A673 (cell line): ENCODE results near the gene RPTOR. TPM values are rescaled to one million over a fixed set of nuclear protein-coding genes. Genes with fewer than 3 reads are reported as not detected.

Experiments
- BruUV-seq: library from RNA; stranded (reverse); fragments of 400-500 nt; replicated peaks from 2 replicates; lab custom pipeline; 2021; lab: Mats Ljungman, UMichigan
- CTCF ChIA-PET: fragments of 300-600 bp; sonication (Branson Sonifier 250); formaldehyde crosslinking; loops from one replicate; lab custom pipeline; 2022; ENCODE audit warnings: antibody characterized with exemption; lab: Charles Lee
- POLR2A ChIA-PET: fragments of 300-600 bp; sonication (Branson Sonifier 250); formaldehyde crosslinking; loops from one replicate; lab custom pipeline; 2022; ENCODE audit warnings: antibody characterized with exemption; ENCODE audit not compliant: low non-redundant PET; lab: Charles Lee
- DNase-seq: peaks from one replicate; pipeline ENCODE4 v3.0.0-alpha.2; 2015; ENCODE audit warnings: low spot score
- H3K27ac ChIP-seq: fragments of 200-600 bp; sonication (generic); 2 replicates; pipeline ENCODE4 v1.5.1; 2016; ENCODE audit warnings: mixed run types, low read depth, mild to moderate bottlenecking, mixed read lengths, antibody characterized with exemption, low read length; ENCODE audit not compliant: poor library complexity, severe bottlenecking
- H3K27me3 ChIP-seq: fragments of 200-600 bp; sonication (generic); replicated peaks from 2 replicates; pipeline ENCODE4 v1.6.1; 2017; ENCODE audit warnings: mixed run types, low read depth, mild to moderate bottlenecking, mixed read lengths, antibody characterized with exemption, low read length; ENCODE audit not compliant: insufficient read depth, poor library complexity
- H3K36me3 ChIP-seq: fragments of 200-600 bp; sonication (generic); 2 replicates; pipeline ENCODE4 v1.6.1; 2016; ENCODE audit warnings: mixed run types, mild to moderate bottlenecking, mixed read lengths, antibody characterized with exemption, low read length; ENCODE audit not compliant: insufficient read depth, poor library complexity, severe bottlenecking
- H3K4me1 ChIP-seq: fragments of 200-600 bp; sonication (generic); 2 replicates; pipeline ENCODE4 v1.6.1; 2017; ENCODE audit warnings: mixed run types, mild to moderate bottlenecking, mixed read lengths, antibody characterized with exemption, low read length; ENCODE audit not compliant: insufficient read depth, poor library complexity, severe bottlenecking
- H3K4me3 ChIP-seq: fragments of 200-600 bp; sonication (generic); 2 replicates; pipeline ENCODE4 v1.5.1; 2016; ENCODE audit warnings: low read depth, mixed run types, mild to moderate bottlenecking, mixed read lengths, low read length; ENCODE audit not compliant: poor library complexity, severe bottlenecking
- H3K9me3 ChIP-seq: fragments of 200-600 bp; sonication (generic); 2 replicates; pipeline ENCODE4 v1.6.1; 2016; ENCODE audit warnings: mixed run types, low read depth, mild to moderate bottlenecking, mixed read lengths, antibody characterized with exemption, low read length; ENCODE audit not compliant: poor library complexity, severe bottlenecking
- EZH2 ChIP-seq: fragments of 200-600 bp; sonication (generic); IDR thresholded peaks from 2 replicates; pipeline ENCODE4 v1.6.1; 2017; ENCODE audit warnings: borderline replicate concordance, low read depth, mild to moderate bottlenecking, mixed read lengths, antibody characterized with exemption, low read length; ENCODE audit not compliant: poor library complexity, severe bottlenecking
- intact Hi-C: fragments of 100-400 bp; cut with micrococcal nuclease; formaldehyde crosslinking; loops from one replicate; pipeline ENCODE4 v1.10.0; 2022; ENCODE audit not compliant: unreplicated experiment
- total RNA-seq: library from RNA; stranded (reverse); gene quantifications from 2 replicates; pipeline ENCODE4 v1.2.3, GENCODE V29; 2021
- TF ChIP-seq, protein P1 (sequence below): fragments of 300-800, 200-600 bp; sonication (generic); conservative IDR thresholded peaks from 2 replicates; pipeline ENCODE4 v1.5.1; 2017; ENCODE audit warnings: low read depth, mild to moderate bottlenecking, antibody characterized with exemption, low read length, moderate library complexity, mixed read lengths

RPTOR gene
- total RNA-seq, 1 experiment from 2014 or later: 55.2 TPM

GRCh38 chr17:80771612-80772005 lies 227.0 kb downstream of the RPTOR start:
- CTCF ChIA-PET: no interaction called here
- Histone ChIP-seq H3K27ac (no peak overlapping the region), H3K4me1 (no peaks in the 10 kb centered on the region), H3K27me3 (no peaks in the 10 kb centered on the region), H3K4me3 (no peak overlapping the region), H3K9me3 (no peaks in the 10 kb centered on the region), H3K36me3 (no peaks in the 10 kb centered on the region)
- no peak for TF ChIP-seq EZH2
- TF ChIP-seq, protein P1, sequence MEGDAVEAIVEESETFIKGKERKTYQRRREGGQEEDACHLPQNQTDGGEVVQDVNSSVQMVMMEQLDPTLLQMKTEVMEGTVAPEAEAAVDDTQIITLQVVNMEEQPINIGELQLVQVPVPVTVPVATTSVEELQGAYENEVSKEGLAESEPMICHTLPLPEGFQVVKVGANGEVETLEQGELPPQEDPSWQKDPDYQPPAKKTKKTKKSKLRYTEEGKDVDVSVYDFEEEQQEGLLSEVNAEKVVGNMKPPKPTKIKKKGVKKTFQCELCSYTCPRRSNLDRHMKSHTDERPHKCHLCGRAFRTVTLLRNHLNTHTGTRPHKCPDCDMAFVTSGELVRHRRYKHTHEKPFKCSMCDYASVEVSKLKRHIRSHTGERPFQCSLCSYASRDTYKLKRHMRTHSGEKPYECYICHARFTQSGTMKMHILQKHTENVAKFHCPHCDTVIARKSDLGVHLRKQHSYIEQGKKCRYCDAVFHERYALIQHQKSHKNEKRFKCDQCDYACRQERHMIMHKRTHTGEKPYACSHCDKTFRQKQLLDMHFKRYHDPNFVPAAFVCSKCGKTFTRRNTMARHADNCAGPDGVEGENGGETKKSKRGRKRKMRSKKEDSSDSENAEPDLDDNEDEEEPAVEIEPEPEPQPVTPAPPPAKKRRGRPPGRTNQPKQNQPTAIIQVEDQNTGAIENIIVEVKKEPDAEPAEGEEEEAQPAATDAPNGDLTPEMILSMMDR: no peak
- BruUV-seq: no TSS peak
- intact Hi-C loops: no loop called here
- no peak for DNase-seq
- POLR2A ChIA-PET: no interaction called here

DNA sequence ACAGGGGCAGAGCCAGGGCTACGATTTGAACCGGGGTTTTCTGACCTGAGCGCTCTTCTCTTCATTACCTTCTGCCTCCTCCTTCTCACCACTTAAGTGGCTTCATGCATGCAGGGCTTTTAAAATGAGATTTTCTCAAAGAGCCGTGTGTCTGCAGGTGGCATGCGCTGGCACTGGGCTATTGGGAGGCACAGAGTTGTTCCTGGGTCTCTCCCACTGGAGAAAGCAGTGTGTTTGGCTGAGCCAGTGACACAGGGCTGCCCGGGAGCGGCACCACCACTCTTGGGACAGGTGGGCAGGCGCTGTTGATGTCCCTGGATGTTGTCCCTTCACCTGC lies 228.2 kb downstream of the RPTOR start:
- DNase-seq: no peak
- no peak overlapping the region for H3K27ac ChIP-seq

GRCh38 chr17:80773243-80773991 lies 228.8 kb downstream of the RPTOR start:
- Histone ChIP-seq H3K27me3 (no peaks in the 10 kb centered on the region), H3K9me3 (no peaks in the 10 kb centered on the region), H3K4me3 (no peak overlapping the region), H3K4me1 (peaks cover 10% of the 10 kb centered on the region), H3K36me3 (no peaks in the 10 kb centered on the region), H3K27ac (no peak overlapping the region)
- intact Hi-C loops: no loop called here
- CTCF ChIA-PET: no interaction called here
- no TSS peak for BruUV-seq
- POLR2A ChIA-PET: no interaction called here
- TF ChIP-seq, protein P1: 0 out of 2 replicates have a peak, but pooled peaks have one; percentile 17
- no peak for TF ChIP-seq EZH2
- no peak for DNase-seq

More for the DNA sequence above, 228.2 kb downstream of the RPTOR start:
- H3K9me3 ChIP-seq: no peaks in the 10 kb centered on the region
- ChIA-PET CTCF (no interaction called here), POLR2A (no interaction called here)
- peaks cover 10% of the 10 kb centered on the region for H3K4me1 ChIP-seq
- H3K36me3 ChIP-seq: no peaks in the 10 kb centered on the region
- BruUV-seq: no TSS peak
- intact Hi-C loops: no loop called here
- H3K4me3 ChIP-seq: no peak overlapping the region
- TF ChIP-seq, protein P1: no peak
- no peak for TF ChIP-seq EZH2
- H3K27me3 ChIP-seq: no peaks in the 10 kb centered on the region
